WTC11 (cell line): ENCODE measurements around the gene STX17. TPM values are rescaled to one million over a fixed set of nuclear protein-coding genes. Genes with fewer than 3 reads are reported as not detected.

Experiments used
- ATAC-seq: fragments of 200-7000 bp; cut with Tn5 transposase; 2 replicates; pipeline ENCODE4 v1.10.0; 2021; ENCODE audit warnings: mild to moderate bottlenecking, moderate library complexity
- CTCF ChIA-PET: fragments of 300-600 bp; sonication (Branson Sonifier 250); formaldehyde crosslinking; loops from one replicate; lab custom pipeline; 2021; ENCODE audit warnings: antibody characterized with exemption; lab: Charles Lee
- POLR2A ChIA-PET: fragments of 350-600 bp; sonication (Branson Sonifier 250); formaldehyde crosslinking; loops from one replicate; lab custom pipeline; 2021; ENCODE audit warnings: antibody characterized with exemption; lab: Charles Lee
- DNase-seq: peaks from one replicate; pipeline ENCODE4 v3.0.0; 2021; ENCODE audit warnings: low spot score
- H3K27ac Mint-ChIP-seq: 2 replicates; pipeline ENCODE4 v1.8.0; 2021; ENCODE audit warnings: mixed read lengths
- H3K27me3 Mint-ChIP-seq: 2 replicates; pipeline ENCODE4 v1.8.0; 2021; ENCODE audit warnings: low read depth, mild to moderate bottlenecking, moderate library complexity, mixed read lengths
- H3K36me3 Mint-ChIP-seq: 2 replicates; pipeline ENCODE4 v1.8.0; 2021; ENCODE audit warnings: mixed read lengths
- H3K4me1 Mint-ChIP-seq: 2 replicates; pipeline ENCODE4 v1.8.0; 2022; ENCODE audit warnings: mixed read lengths
- H3K4me3 Mint-ChIP-seq: 2 replicates; pipeline ENCODE4 v1.8.0; 2021; ENCODE audit warnings: mild to moderate bottlenecking, moderate library complexity, mixed read lengths
- H3K9me3 Mint-ChIP-seq: 2 replicates; pipeline ENCODE4 v1.8.0; 2021; ENCODE audit warnings: mixed read lengths
- ATF2 ChIP-seq: sonication (generic); formaldehyde crosslinking; IDR thresholded peaks from 2 replicates; pipeline ENCODE4 v1.8.1; 2022; ENCODE audit warnings: low read depth, missing genetic modification reagents, borderline replicate concordance
- E2F1 ChIP-seq: sonication (generic); formaldehyde crosslinking; IDR thresholded peaks from 2 replicates; pipeline ENCODE4 v1.8.0; 2022; ENCODE audit warnings: mild to moderate bottlenecking, missing genetic modification reagents
- ELF4 ChIP-seq: sonication (generic); formaldehyde crosslinking; IDR thresholded peaks from 2 replicates; pipeline ENCODE4 v1.8.1; 2022; ENCODE audit warnings: low read depth, mild to moderate bottlenecking, moderate library complexity, missing genetic modification reagents
- ESRRA ChIP-seq: sonication (generic); formaldehyde crosslinking; IDR thresholded peaks from 2 replicates; pipeline ENCODE4 v1.8.1; 2022; ENCODE audit warnings: mild to moderate bottlenecking, missing genetic modification reagents, borderline replicate concordance
- FOXK1 ChIP-seq: sonication (generic); formaldehyde crosslinking; IDR thresholded peaks from 2 replicates; pipeline ENCODE4 v1.8.0; 2022; ENCODE audit warnings: mild to moderate bottlenecking, moderate library complexity, missing genetic modification reagents
- FOXP1 ChIP-seq: sonication (generic); formaldehyde crosslinking; IDR thresholded peaks from 2 replicates; pipeline ENCODE4 v1.8.0; 2022; ENCODE audit warnings: missing genetic modification reagents, mild to moderate bottlenecking, moderate library complexity, borderline replicate concordance
- GTF2I ChIP-seq: fragments of 250-450 bp; sonication (Bioruptor Pico); conservative IDR thresholded peaks from 2 replicates; pipeline ENCODE4 v1.4.0; 2021; ENCODE audit warnings: mild to moderate bottlenecking
- HMGXB4 ChIP-seq: sonication (generic); formaldehyde crosslinking; IDR thresholded peaks from 2 replicates; pipeline ENCODE4 v1.8.1; 2023; ENCODE audit warnings: mild to moderate bottlenecking, moderate library complexity, missing genetic modification reagents
- MAX ChIP-seq: sonication (generic); formaldehyde crosslinking; IDR thresholded peaks from 2 replicates; pipeline ENCODE4 v1.8.0; 2022; ENCODE audit warnings: mild to moderate bottlenecking, missing genetic modification reagents
- MXD4 ChIP-seq: fragments of 250-450 bp; sonication (Bioruptor Pico); IDR thresholded peaks from 2 replicates; pipeline ENCODE4 v1.8.0; 2021; ENCODE audit warnings: mild to moderate bottlenecking, moderate library complexity, borderline replicate concordance
- NFE2L1 ChIP-seq: sonication (generic); formaldehyde crosslinking; IDR thresholded peaks from 2 replicates; pipeline ENCODE4 v1.8.1; 2023; ENCODE audit warnings: missing genetic modification reagents
- NR1H2 ChIP-seq: sonication (generic); formaldehyde crosslinking; IDR thresholded peaks from 2 replicates; pipeline ENCODE4 v1.9.0; 2021; ENCODE audit warnings: mild to moderate bottlenecking, moderate library complexity, missing genetic modification reagents
- NR2C2 ChIP-seq: sonication (generic); formaldehyde crosslinking; IDR thresholded peaks from 2 replicates; pipeline ENCODE4 v1.8.0; 2022; ENCODE audit warnings: mild to moderate bottlenecking, missing genetic modification reagents
- PRDM15 ChIP-seq: sonication (generic); formaldehyde crosslinking; IDR thresholded peaks from 2 replicates; pipeline ENCODE4 v1.8.0; 2022; ENCODE audit warnings: missing genetic modification reagents
- TEAD4 ChIP-seq: sonication (generic); formaldehyde crosslinking; IDR thresholded peaks from 2 replicates; pipeline ENCODE4 v1.8.0; 2022; ENCODE audit warnings: mild to moderate bottlenecking, missing genetic modification reagents
- ZNF281 ChIP-seq: sonication (generic); formaldehyde crosslinking; IDR thresholded peaks from 2 replicates; pipeline ENCODE4 v1.8.0; 2023; ENCODE audit warnings: mild to moderate bottlenecking, missing genetic modification reagents
- ZNF532 ChIP-seq: fragments of 250-450 bp; sonication (Bioruptor Pico); IDR thresholded peaks from 2 replicates; pipeline ENCODE4 v1.9.0; 2021; ENCODE audit warnings: mild to moderate bottlenecking, borderline replicate concordance
- total RNA-seq: library from RNA; stranded (reverse); gene quantifications from 3 replicates; pipeline ENCODE4 v1.2.3, GENCODE V29; 2021

STX17 gene
- total RNA-seq, 1 experiment from 2014 or later = 22.1 TPM

- TF ChIP-seq ELF4 (CRISPR knock-in tag) (no peak), FOXP1 (CRISPR knock-in tag) (no peak), NR1H2 (CRISPR knock-in tag) (no peak), ESRRA (CRISPR knock-in tag) (no peak)
- TF ChIP-seq, all 79 proteins: peak for 0
These were observed 42.5 kb upstream of the STX17 start (continued) for GRCh38 chr9:99863955-99864354.

GRCh38 chr9:99866398-99866797, 40.1 kb upstream of the STX17 start:
- Mint-ChIP-seq H3K36me3 (no peaks in the 10 kb centered on the region), H3K4me1 (peaks cover 10% of the 10 kb centered on the region), H3K27me3 (no peaks in the 10 kb centered on the region), H3K9me3 (no peaks in the 10 kb centered on the region), H3K4me3 (no peak overlapping the region), H3K27ac (no peak overlapping the region)
- POLR2A ChIA-PET = no interaction called here
- DNase-seq = no peak
- ATAC-seq = no peak
- CTCF ChIA-PET = no interaction called here
- TF ChIP-seq ZNF532 (CRISPR knock-in tag) (no peak), NFE2L1 (CRISPR knock-in tag) (no peak), NR2C2 (CRISPR knock-in tag) (no peak), MXD4 (CRISPR knock-in tag) (no peak), FOXP1 (CRISPR knock-in tag) (no peak), ATF2 (CRISPR knock-in tag) (no peak), GTF2I (CRISPR knock-in tag) (no peak), PRDM15 (CRISPR knock-in tag) (no peak), E2F1 (CRISPR knock-in tag) (no peak), ZNF281 (CRISPR knock-in tag) (no peak), NR1H2 (CRISPR knock-in tag) (no peak), FOXK1 (CRISPR knock-in tag) (no peak), HMGXB4 (CRISPR knock-in tag) (no peak), TEAD4 (CRISPR knock-in tag) (no peak), MAX (CRISPR knock-in tag) (no peak)
